Neural progenitor cell (in vitro differentiated cells): ENCODE results near the gene CCZ1.
"Not testable (repeated sequence)": the region's sequence is repeated elsewhere in the genome, so short reads cannot be mapped to it uniquely, and the experiment has no call there.

Experiments used
- EZH2 ChIP-seq: fragments of 200-600 bp; sonication (generic); IDR thresholded peaks from 2 replicates; pipeline ENCODE4 v1.6.1; 2017; ENCODE audit warnings: antibody characterized with exemption, mild to moderate bottlenecking, moderate library complexity
- EZH2phosphoT487 ChIP-seq: fragments of 200-600 bp; sonication (generic); IDR thresholded peaks from 2 replicates; pipeline ENCODE4 v1.6.1; 2017; ENCODE audit warnings: antibody characterized with exemption
- TF ChIP-seq, protein P1 (sequence below): fragments of 200-600 bp; sonication (generic); IDR thresholded peaks from 2 replicates; pipeline ENCODE4 v1.5.1; 2017; ENCODE audit warnings: antibody characterized with exemption, mild to moderate bottlenecking

DNA sequence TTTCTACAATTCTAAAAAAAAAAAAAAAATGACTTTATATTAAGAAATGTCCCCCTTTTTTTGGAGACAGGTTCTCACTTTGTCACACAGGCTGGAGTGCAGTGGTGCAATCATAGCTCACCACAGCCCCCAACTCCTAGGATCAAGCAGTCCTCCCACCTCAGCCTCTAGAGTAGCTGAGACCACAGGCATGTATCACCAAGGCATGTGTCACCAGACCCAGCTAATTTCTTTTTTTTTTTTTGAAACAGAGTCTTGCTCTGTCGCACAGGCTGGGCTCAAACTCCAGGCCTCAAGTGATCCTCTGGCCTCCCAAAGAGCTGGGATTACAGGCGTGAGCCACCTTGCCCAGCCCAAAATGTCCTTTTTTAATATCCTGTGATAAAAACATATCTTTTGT is 25.6 kb downstream of the CCZ1 start:
- TF ChIP-seq, protein P1, sequence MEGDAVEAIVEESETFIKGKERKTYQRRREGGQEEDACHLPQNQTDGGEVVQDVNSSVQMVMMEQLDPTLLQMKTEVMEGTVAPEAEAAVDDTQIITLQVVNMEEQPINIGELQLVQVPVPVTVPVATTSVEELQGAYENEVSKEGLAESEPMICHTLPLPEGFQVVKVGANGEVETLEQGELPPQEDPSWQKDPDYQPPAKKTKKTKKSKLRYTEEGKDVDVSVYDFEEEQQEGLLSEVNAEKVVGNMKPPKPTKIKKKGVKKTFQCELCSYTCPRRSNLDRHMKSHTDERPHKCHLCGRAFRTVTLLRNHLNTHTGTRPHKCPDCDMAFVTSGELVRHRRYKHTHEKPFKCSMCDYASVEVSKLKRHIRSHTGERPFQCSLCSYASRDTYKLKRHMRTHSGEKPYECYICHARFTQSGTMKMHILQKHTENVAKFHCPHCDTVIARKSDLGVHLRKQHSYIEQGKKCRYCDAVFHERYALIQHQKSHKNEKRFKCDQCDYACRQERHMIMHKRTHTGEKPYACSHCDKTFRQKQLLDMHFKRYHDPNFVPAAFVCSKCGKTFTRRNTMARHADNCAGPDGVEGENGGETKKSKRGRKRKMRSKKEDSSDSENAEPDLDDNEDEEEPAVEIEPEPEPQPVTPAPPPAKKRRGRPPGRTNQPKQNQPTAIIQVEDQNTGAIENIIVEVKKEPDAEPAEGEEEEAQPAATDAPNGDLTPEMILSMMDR = not testable (repeated sequence)
- TF ChIP-seq EZH2, EZH2phosphoT487: not testable (repeated sequence)
